ENCODE data around the gene UBE2O.

GRCh38 chr17:76369804-76370203, 83.1 kb downstream of the UBE2O start:
- TF ChIP-seq RXRA (IDR thresholded peaks at IDR 0.05) = no peak
- no peak for TF ChIP-seq CTCF (IDR thresholded peaks at IDR 0.05; ENCODE audit: low read depth, low read length, missing input control)
- TF ChIP-seq FOXA1 (IDR thresholded peaks at IDR 0.05) = no peak
- TF ChIP-seq GABPA (IDR thresholded peaks at IDR 0.05 in 1 of 2, conservative IDR thresholded peaks at IDR 0.05 in 1 of 2) = no peak
- TF ChIP-seq MAX (IDR thresholded peaks at IDR 0.05) = no peak

Data from liver (tissue), 3 donors.